ENCODE results near the gene MRPL51. TPM values are rescaled to one million over a fixed set of nuclear protein-coding genes. Genes with fewer than 3 reads are reported as not detected.

The MRPL51 gene
- total RNA-seq, 6 experiments from 2014 or later = 38.2 to 104 (median 80.2) TPM

DNA sequence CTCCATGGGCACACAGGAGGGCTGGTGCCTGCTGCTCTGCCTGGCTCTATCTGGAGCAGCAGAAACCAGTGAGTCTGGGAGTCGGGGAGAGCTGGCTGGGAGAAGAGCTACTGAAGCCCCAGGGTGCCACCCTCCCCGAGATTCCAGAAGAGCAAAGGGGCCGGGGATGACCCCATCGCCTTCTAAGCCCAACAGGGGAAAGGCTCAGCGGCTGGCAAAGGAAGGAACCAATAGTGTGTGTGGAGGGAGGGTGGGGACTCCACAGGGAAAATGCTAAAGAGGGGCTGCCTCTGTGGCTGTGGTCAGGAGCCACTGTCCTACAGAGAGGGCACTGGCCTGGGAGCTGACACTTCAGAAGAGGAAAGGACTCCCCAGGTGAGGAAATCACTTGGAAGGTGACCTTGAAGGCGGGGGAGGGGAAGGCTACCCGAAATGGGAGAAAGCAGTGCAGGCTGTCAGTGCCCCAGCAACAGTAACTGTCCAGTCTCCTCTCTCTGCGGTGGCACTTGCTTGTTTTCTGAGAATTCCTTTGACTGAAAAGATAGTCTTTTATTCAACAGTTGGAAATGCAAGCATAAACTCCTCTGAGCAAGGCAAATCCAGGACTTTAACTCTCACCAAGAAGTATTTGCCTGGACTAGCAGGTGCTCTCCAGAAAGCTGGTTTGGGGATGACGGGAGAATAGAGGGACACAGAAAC lies 40.7 kb downstream of the MRPL51 start:
- Histone ChIP-seq H3K36me3 (peaks cover 0 to 32% (median 0%) of the 10 kb centered on the region in 4 donors), H3K27ac (peak overlapping the region; percentile 94 to 96 (median 96)), H3K27me3 (no peaks in the 10 kb centered on the region), H3K9me3 (no peaks in the 10 kb centered on the region), H3K4me3 (peak overlapping the region; percentile 79 to 92 (median 80)), H3K4me1 (peaks cover 0 to 13% (median 6%) of the 10 kb centered on the region in 4 donors)
- WGBS (ENCODE audit: insufficient coverage, low coverage, low lambda C conversion rate, missing lambda C conversion rate) = 0% methylated on average over 9 of the region's 9 CpGs
- TF ChIP-seq POLR2A (IDR thresholded peaks at IDR 0.05) = no peak
- TF ChIP-seq, protein P1, sequence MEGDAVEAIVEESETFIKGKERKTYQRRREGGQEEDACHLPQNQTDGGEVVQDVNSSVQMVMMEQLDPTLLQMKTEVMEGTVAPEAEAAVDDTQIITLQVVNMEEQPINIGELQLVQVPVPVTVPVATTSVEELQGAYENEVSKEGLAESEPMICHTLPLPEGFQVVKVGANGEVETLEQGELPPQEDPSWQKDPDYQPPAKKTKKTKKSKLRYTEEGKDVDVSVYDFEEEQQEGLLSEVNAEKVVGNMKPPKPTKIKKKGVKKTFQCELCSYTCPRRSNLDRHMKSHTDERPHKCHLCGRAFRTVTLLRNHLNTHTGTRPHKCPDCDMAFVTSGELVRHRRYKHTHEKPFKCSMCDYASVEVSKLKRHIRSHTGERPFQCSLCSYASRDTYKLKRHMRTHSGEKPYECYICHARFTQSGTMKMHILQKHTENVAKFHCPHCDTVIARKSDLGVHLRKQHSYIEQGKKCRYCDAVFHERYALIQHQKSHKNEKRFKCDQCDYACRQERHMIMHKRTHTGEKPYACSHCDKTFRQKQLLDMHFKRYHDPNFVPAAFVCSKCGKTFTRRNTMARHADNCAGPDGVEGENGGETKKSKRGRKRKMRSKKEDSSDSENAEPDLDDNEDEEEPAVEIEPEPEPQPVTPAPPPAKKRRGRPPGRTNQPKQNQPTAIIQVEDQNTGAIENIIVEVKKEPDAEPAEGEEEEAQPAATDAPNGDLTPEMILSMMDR (IDR thresholded peaks at IDR 0.05) = no peak
- DNase-seq (peak in 2 of 3 donors; percentile 64 to 67), ATAC-seq (peak; percentile 40 to 53 (median 49))
- intact Hi-C loops (cut with DNase I) = loop anchor here in 1 of 2 donors (10.0 kb wide), 1 partner anchor 128 kb away; no protein-coding TSS in a partner anchor

DNA sequence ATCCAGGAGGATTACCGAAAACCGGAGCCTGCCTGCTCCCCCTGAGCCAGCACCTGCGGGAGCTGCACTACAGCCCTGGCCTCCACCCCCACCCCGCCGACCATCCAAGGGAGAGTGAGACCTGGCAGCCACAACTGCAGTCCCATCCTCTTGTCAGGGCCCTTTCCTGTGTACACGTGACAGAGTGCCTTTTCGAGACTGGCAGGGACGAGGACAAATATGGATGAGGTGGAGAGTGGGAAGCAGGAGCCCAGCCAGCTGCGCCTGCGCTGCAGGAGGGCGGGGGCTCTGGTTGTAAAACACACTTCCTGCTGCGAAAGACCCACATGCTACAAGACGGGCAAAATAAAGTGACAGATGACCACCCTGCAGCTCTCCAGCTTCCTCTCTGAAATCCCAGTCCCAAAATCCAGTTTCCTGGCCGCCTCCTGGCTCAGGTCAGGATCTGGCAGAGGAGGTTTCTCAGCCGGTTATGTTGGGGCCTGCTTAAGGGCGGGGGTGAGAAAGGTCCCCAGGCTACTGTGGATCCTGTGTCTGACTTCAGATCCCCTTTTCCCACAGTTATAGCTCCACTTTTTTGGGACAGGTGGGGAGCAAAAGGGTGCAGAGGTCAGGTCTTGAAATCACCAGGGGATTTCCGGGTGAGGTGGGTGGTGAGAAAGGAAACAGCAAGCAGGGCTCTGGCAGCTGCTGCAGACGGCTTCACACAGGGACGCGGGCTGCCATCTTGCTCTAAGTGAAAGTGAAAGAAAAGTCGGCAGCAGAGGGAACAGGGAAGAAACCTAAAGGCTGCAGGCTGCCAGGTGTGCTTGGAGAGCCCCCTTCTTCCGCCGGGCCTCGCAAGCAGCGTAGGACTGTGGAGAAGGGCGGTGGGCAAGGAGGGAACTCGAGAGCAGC lies 41.5 kb downstream of the MRPL51 start, which contains the start of gene TAPBPL:
TAPBPL (plus strand) TSS at position 695 of the 897 bp plus-strand sequence. CDS start 207 bp downstream, outside the sequence.
- peak; percentile 74 for TF ChIP-seq POLR2A (IDR thresholded peaks at IDR 0.05)
- TF ChIP-seq, protein P1 (IDR thresholded peaks at IDR 0.05) = no peak
- Histone ChIP-seq H3K36me3 (peaks cover 0 to 24% (median 0%) of the 10 kb centered on the region in 4 donors), H3K9me3 (no peaks in the 10 kb centered on the region), H3K4me1 (peaks cover 0 to 13% (median 6%) of the 10 kb centered on the region in 4 donors), H3K4me3 (peak within 1 kb of the TSS; percentile 79 to 92 (median 80)), H3K27ac (peak within 1 kb of the TSS; percentile 94 to 96 (median 96)), H3K27me3 (no peaks in the 10 kb centered on the region)
- intact Hi-C loops (cut with DNase I) = loop anchor here in 1 of 2 donors (10.0 kb wide), 1 partner anchor 127 kb away; no protein-coding TSS in a partner anchor
- under 1% methylated on average over 22 of the region's 27 CpGs for whole genome bisulfite sequencing (ENCODE audit: insufficient coverage, low coverage, low lambda C conversion rate, missing lambda C conversion rate)
- peak; percentile 82 to 93 (median 90) for DNase-seq
- peak; percentile 89 to 92 (median 90) for ATAC-seq

DNA sequence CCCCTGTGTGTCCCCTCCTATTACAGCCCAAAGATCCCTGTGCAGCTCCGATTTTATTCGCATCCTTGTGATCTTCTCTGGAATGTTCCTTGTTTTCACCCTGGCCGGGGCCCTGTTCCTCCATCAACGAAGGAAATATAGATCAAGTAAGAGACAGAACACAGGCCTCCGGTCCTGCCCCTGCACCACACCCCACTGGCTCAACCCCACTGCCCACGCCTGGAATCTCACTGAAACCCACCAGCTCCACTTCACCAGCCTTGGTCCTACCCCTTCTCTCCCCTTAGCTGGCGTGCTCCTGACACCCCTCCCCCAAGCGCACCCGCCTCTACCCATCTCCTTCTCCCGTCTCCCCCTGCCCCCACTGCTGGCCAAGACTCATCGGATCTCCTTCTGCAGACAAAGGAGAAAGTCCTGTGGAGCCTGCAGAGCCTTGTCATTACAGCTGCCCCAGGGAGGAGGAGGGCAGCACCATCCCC lies 42.2 kb downstream of the MRPL51 start:
- peaks cover 0 to 13% (median 6%) of the 10 kb centered on the region in 4 donors for H3K4me1 ChIP-seq
- H3K4me3 ChIP-seq = peak overlapping the region; percentile 79 to 92 (median 80)
- DNase-seq (peak in 2 of 3 donors; percentile 56 to 58), ATAC-seq (no peak)
- peaks cover 0 to 22% (median 0%) of the 10 kb centered on the region in 4 donors for H3K36me3 ChIP-seq
- no peaks in the 10 kb centered on the region for H3K27me3 ChIP-seq
- H3K27ac ChIP-seq = peak overlapping the region; percentile 94 to 96 (median 96)
- WGBS (ENCODE audit: insufficient coverage, low coverage, low lambda C conversion rate, missing lambda C conversion rate) = 4% methylated on average over 9 of the region's 11 CpGs
- TF ChIP-seq POLR2A (IDR thresholded peaks at IDR 0.05) = no peak
- TF ChIP-seq, protein P1 (IDR thresholded peaks at IDR 0.05) = no peak
- intact Hi-C loops (cut with DNase I) = loop anchor here in 1 of 2 donors (10.0 kb wide), 1 partner anchor 126 kb away; no protein-coding TSS in a partner anchor
- H3K9me3 ChIP-seq = no peaks in the 10 kb centered on the region
